DND-41 (cell line): ENCODE measurements around the gene RASGEF1C.

Experiments used
- ATAC-seq: fragments of 200-7000 bp; cut with Tn5 transposase; 3 replicates; pipeline ENCODE4 v1.9.1; 2021; ENCODE audit warnings: low read depth; ENCODE audit not compliant: insufficient read depth
- DNase-seq: peaks from one replicate; pipeline ENCODE4 v3.0.0-alpha.2; 2020
- H2AFZ ChIP-seq: 2 replicates; pipeline ENCODE4 v1.6.0; 2012; ENCODE audit warnings: low read depth, low read length
- H3K27ac ChIP-seq: 2 replicates; pipeline ENCODE4 v1.5.1; 2012; ENCODE audit warnings: low read length, inconsistent platforms
- H3K27me3 ChIP-seq: fragments of 200-600 bp; sonication (generic); 2 replicates; pipeline ENCODE4 v1.6.0; 2012; ENCODE audit warnings: low read length, mild to moderate bottlenecking, inconsistent platforms; ENCODE audit not compliant: insufficient read depth, poor library complexity
- H3K36me3 ChIP-seq: 2 replicates; pipeline ENCODE4 v1.5.1; 2012; ENCODE audit warnings: low read length, inconsistent platforms; ENCODE audit not compliant: insufficient read depth
- H3K4me1 ChIP-seq: 2 replicates; pipeline ENCODE4 v1.5.1; 2012; ENCODE audit warnings: mild to moderate bottlenecking, low read length; ENCODE audit not compliant: insufficient read depth
- H3K4me2 ChIP-seq: 2 replicates; pipeline ENCODE4 v1.6.0; 2012; ENCODE audit warnings: mild to moderate bottlenecking, moderate library complexity, low read length, inconsistent platforms; ENCODE audit not compliant: insufficient read depth
- H3K4me3 ChIP-seq, 2 experiments: fragments of 200-600 bp in 1 of 2; shearing (Covaris generic) in 1 of 2; 2 replicates each; pipeline ENCODE4 v1.5.1; 2012 to 2016; ENCODE audit warnings: inconsistent platforms in 2 of 2, low read length in 2 of 2, mild to moderate bottlenecking in 2 of 2, low read depth in 1 of 2, moderate library complexity in 1 of 2
- H3K79me2 ChIP-seq: 2 replicates; pipeline ENCODE4 v1.6.0; 2012; ENCODE audit warnings: low read length, inconsistent platforms; ENCODE audit not compliant: insufficient read depth
- H3K9ac ChIP-seq: 2 replicates; pipeline ENCODE4 v1.6.0; 2012; ENCODE audit warnings: low read depth, mild to moderate bottlenecking, inconsistent platforms, low read length, moderate library complexity
- H3K9me3 ChIP-seq: 2 replicates; pipeline ENCODE4 v1.5.1; 2012; ENCODE audit warnings: low read length, moderate library complexity, mild to moderate bottlenecking, inconsistent platforms; ENCODE audit not compliant: insufficient read depth, severe bottlenecking
- H4K20me1 ChIP-seq: 2 replicates; pipeline ENCODE4 v1.6.0; 2012; ENCODE audit warnings: low read length; ENCODE audit not compliant: insufficient read depth
- CTCF ChIP-seq: IDR thresholded peaks from 2 replicates; pipeline ENCODE4 v1.5.1; 2012; ENCODE audit warnings: borderline replicate concordance, low read length, moderate library complexity, mild to moderate bottlenecking; ENCODE audit not compliant: poor library complexity, severe bottlenecking; ENCODE audit errors: extremely low read depth
- EZH2 ChIP-seq: IDR thresholded peaks from 3 replicates; pipeline ENCODE4 v1.6.1; 2012; ENCODE audit warnings: borderline replicate concordance, low read depth, mild to moderate bottlenecking, moderate library complexity, low read length, inconsistent platforms; ENCODE audit not compliant: severe bottlenecking

RASGEF1C gene

GRCh38 chr5:180097163-180097894 lies 111.7 kb downstream of the RASGEF1C start:
- TF ChIP-seq CTCF (no peak), EZH2 (no peak)
- no peaks in the 10 kb centered on the region for H3K27me3 ChIP-seq
- no peaks in the 10 kb centered on the region for H4K20me1 ChIP-seq
- ATAC-seq (no peak), DNase-seq (no peak)
- H3K79me2 ChIP-seq = no peaks in the 10 kb centered on the region
- no peak overlapping the region for H3K4me2 ChIP-seq
- H3K9me3 ChIP-seq = no peaks in the 10 kb centered on the region
- no peaks in the 10 kb centered on the region for H3K36me3 ChIP-seq
- no peaks in the 10 kb centered on the region for H3K4me1 ChIP-seq
- no peak overlapping the region for H2AFZ ChIP-seq
- H3K27ac ChIP-seq = no peak overlapping the region
- no peak overlapping the region for H3K4me3 ChIP-seq
- no peak overlapping the region for H3K9ac ChIP-seq

- H2AFZ ChIP-seq = no peak overlapping the region
- no peak overlapping the region for H3K27ac ChIP-seq
- TF ChIP-seq EZH2 = no peak
- TF ChIP-seq CTCF = no peak
- ATAC-seq = no peak
- no peak overlapping the region for H3K9ac ChIP-seq
- H3K27me3 ChIP-seq = no peaks in the 10 kb centered on the region
- no peaks in the 10 kb centered on the region for H4K20me1 ChIP-seq
- no peak overlapping the region for H3K4me3 ChIP-seq
- no peak for DNase-seq
- no peaks in the 10 kb centered on the region for H3K9me3 ChIP-seq
- H3K4me2 ChIP-seq = no peak overlapping the region
- no peaks in the 10 kb centered on the region for H3K79me2 ChIP-seq
- no peaks in the 10 kb centered on the region for H3K36me3 ChIP-seq
- no peaks in the 10 kb centered on the region for H3K4me1 ChIP-seq
These were observed 112.4 kb downstream of the RASGEF1C start for GRCh38 chr5:180096616-180097015.

- no peak overlapping the region for H2AFZ ChIP-seq
- no peak overlapping the region for H3K4me3 ChIP-seq
- no peak for TF ChIP-seq EZH2
- TF ChIP-seq CTCF = no peak
- H4K20me1 ChIP-seq = no peaks in the 10 kb centered on the region
- peaks cover 4% of the 10 kb centered on the region for H3K4me1 ChIP-seq
- H3K9me3 ChIP-seq = no peaks in the 10 kb centered on the region
- ATAC-seq = no peak
- no peaks in the 10 kb centered on the region for H3K79me2 ChIP-seq
- H3K27ac ChIP-seq = no peak overlapping the region
- H3K27me3 ChIP-seq = no peaks in the 10 kb centered on the region
- no peak for DNase-seq
- H3K9ac ChIP-seq = no peak overlapping the region
- no peaks in the 10 kb centered on the region for H3K36me3 ChIP-seq
- no peak overlapping the region for H3K4me2 ChIP-seq
These were observed 113.5 kb downstream of the RASGEF1C start for GRCh38 chr5:180095545-180095944.
